ENCODE results near the gene PPP1R26.

GRCh38 chr9:135526730-135527571 lies 47.4 kb downstream of the PPP1R26 start:
- no peak for TF ChIP-seq REST (IDR thresholded peaks at IDR 0.05; ENCODE audit: low read depth, low read length)
- no peak for TF ChIP-seq CTCF (IDR thresholded peaks at IDR 0.05)
- no peak for TF ChIP-seq EP300 (IDR thresholded peaks at IDR 0.05; ENCODE audit: borderline replicate concordance in 1 of 2, low read depth in 1 of 2, low read length in 1 of 2)
- TF ChIP-seq USF1 (IDR thresholded peaks at IDR 0.05; ENCODE audit: borderline replicate concordance, low read depth), result no peak
- no peak for TF ChIP-seq FOXM1 (IDR thresholded peaks at IDR 0.05; ENCODE audit: low read depth)
